ENCODE results near the gene ABCC12.

Gene ABCC12

DNA sequence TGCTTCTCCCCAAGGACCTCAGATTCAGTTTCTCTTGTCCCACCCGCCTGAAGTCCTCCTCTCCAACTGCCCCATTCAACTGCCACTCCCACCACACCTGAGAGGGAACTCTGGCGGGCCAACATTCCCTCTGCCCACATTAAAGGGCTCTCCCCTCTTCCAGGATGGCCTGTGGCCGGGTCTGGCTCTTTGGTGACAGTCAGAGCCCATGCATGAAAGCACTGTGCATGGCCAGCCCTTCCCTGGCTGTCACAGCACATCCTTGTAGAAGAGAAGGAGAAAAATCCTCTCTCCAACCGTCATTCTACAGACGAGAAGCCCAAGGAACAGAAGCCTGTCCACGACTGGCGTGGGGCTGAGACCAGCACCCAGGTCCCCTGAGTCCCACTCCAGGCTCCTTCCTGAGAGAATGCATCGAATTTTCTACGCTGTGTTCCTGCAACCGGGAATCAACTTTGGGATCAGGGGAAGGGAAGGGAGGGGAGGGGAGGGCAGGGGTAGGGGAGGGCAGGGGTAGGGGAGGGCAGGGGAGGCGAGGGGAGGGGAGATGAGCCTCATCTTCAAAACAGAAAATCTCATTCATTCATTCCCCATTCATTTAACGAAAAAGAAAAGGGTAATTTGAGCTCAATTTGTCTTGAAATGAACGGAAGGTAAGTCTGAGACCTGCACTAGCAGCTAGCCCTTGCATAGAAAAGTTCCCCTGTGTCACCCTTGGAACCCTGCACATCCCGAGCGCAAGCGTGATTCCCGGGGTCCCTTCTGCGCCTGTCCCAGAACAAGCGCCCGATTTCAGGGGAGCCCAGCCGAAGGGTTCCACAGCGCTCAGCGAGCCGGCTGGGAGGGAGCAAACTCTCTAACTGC, at the start of gene ABCC12:
Gene ABCC12, minus strand, starts transcription at position 68 of the 864 bp plus-strand sequence. CDS start 9,569 bp downstream, outside the sequence.
- in situ Hi-C loops (cut with HindIII; ENCODE audit: low sequenced_read_pairs) = no loop called here

DNA sequence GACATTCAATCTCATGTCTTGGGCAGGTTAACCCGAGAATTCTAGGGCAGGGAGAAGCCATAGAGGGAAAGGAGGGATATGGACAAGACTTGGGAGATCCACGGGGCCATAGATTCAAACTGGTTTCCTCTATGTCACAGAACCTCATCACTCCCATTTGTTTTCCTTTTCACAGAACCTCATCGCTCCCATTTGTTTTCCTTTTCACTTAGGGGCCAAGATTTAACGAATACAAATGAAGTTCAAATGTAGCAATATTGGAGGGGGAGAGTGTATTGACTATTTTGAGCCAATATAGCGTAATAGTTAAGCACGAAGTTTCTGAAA, 49.0 kb upstream of the ABCC12 start:
- in situ Hi-C loops (cut with HindIII; ENCODE audit: low sequenced_read_pairs) = no loop called here

DNA sequence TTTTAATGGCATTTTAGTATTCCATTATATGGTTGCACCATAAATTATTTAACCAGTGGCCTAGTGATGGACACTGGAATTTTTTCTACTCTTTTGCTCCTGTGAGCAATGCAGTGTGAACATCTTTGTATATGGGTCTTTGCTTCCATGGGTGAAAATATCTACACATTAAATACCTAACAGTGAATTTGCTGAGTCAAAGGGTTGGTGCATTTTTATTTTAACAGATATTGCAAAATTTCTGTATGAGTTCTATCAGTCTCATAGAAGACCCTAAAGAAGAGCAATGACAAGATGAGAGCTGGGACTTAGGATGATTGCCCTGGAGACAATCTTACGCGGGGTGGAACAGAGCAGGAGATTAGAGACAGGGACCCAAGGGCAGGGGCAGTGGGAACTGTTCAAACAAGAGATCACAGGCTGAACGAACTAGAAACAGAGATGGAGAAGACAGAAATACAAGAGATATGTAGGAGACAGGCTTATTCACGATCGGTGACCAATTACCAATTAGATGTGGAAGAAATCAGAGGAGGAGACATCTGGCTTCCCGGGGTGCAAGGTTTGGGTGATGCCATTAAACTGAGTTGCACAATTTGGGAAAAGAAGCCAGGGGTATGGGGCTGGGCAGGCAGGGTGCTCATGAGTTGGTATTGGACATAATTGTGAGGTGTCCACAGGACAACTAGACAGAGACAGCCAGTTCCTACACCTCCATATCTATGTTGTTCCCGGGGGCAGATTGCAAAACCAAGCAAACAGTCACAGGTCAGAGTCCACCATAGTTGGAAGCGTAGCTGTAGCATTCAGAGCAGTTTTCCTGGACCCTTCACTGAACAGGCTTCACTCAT, 48.4 kb upstream of the ABCC12 start:
- in situ Hi-C loops (cut with HindIII; ENCODE audit: low sequenced_read_pairs) = no loop called here

DNA sequence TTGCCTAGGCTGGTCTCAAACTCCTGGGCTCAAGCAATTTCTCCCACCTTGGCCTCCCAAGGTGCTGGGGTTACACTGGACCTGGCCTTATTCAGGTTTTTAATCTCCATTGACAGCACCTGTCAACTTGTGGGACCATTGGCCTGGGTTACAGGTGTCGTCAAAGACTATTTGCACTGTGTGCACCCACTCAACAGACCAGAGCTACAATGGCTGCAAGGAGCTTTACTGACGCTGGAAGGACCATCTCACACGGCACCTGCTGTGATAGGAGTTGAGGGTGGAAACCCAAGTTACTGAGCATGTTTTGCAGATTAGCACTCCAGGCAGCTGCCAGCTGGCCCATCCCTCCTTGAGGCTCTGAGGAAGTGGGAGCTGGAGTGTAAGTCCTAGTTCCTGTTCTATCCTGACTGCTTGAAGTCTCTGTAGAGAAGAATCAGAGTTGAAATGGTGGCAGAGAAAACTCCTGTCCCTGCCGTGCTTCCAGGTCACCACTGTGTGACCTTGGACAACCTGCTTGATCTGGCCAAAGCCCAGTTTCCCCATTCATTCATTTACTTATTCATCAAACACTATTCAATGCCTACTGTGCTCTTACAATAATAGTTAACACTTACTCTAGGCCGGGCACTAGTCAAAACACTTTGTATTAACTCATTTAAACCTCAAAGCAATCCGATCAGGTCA, 45.9 kb upstream of the ABCC12 start:
- in situ Hi-C loops (cut with HindIII; ENCODE audit: low sequenced_read_pairs) = no loop called here

DNA sequence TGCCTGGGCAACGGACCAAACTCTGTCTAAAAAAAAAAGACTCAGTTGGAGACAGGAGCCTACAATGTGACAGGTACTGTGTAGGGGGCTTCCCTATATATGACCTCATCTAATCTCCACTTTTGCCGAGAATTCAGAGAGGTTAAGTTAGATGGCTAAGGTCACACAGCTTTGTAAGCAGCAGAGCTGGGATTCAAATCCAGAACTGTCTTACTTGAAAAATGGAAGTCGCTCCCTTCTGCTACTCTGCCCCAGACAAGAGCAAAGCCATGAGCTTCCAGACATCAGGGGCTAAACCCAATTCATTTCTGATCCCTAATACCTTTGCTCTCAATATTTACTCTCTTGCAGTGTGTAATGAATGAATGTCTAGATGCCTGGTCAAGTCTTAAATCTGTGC, 41.5 kb upstream of the ABCC12 start:
- in situ Hi-C loops (cut with HindIII; ENCODE audit: low sequenced_read_pairs) = no loop called here

DNA sequence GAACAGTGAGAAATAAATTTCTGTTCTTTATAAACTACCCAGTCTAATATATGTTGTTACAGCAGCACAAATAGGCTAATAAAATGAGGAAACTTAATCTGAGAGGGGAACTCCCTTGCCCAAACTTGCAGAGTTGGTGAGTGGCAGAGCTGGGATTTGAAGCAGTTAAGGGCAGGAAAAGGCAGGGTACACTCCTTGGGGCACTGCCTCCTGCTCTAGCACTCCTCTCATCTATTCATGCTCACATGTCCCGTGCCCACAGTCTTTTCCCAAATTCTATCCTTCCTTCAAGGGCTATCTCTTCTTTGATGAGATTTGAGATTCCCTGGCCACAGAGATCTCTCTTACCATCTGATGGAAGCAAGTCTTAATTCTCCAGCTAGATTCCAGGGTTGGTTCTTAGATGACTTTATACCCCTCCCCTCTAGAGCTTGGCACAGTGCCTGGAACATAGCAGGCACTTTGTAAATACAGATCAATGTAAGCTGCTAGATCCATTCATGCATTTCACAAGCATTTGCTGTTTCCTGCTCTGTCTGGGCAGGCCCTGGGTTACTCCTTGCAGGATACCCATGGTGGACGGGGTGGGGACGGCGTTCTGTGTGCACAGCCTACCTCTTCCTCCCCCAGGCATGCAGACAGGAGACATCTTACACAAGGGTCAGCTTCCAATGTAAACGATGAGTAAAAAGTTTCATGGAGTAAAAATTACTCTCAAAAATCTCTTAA, 39.2 kb upstream of the ABCC12 start:
- in situ Hi-C loops (cut with HindIII; ENCODE audit: low sequenced_read_pairs) = no loop called here

DNA sequence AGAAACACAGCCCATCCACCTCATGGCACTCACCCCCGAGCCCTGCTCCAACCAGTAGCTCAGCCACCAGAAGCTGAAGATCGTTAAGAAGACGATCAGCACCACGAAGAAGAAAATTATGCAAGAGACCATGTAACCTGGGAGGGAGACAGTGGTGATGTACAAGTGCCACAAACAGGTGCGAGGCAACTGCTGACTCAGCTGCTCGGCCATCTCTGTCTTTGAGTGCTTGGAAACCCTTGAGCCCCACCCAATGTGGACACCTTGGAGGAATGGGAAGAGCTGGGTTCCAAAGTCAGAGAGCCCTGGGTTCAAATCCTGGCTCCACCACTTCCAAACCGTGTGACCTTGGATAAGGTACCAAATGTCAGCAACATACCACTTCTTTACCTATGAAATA, 38.1 kb upstream of the ABCC12 start:
- in situ Hi-C loops (cut with HindIII; ENCODE audit: low sequenced_read_pairs) = no loop called here

DNA sequence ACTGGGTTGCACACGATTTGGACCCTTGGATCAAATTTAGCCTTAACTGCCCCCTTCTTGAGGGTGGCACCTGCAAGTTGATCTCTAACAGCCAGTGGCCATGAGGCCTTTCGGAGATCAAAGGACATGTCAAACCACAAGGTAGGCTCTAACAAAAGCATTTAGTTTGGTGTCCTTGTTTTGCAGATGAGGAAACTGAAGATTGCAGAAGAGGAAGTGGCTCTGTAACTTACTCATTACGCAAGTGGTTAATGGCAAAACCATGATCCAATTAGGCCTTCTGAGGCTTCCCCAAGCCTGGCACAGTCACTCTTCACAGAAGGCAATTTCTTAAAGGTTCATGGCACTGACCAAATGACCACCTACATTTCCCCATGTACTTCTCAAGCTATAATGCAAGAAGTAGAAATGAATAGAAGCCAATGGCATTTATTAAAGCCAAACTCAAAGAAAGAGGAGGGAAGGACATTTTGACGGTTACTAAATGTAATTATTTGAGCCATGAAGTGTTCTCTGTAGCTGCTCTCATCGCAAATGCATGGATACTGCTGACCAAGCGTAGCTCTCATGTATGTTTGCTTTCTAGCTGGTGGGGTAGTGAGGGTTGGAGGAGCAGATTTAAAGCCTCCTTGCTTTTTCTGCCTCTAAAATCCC, 32.8 kb upstream of the ABCC12 start:
- in situ Hi-C loops (cut with HindIII; ENCODE audit: low sequenced_read_pairs) = loop anchor here (10.0 kb wide), 1 partner anchor 1134 kb away; no protein-coding TSS in a partner anchor

DNA sequence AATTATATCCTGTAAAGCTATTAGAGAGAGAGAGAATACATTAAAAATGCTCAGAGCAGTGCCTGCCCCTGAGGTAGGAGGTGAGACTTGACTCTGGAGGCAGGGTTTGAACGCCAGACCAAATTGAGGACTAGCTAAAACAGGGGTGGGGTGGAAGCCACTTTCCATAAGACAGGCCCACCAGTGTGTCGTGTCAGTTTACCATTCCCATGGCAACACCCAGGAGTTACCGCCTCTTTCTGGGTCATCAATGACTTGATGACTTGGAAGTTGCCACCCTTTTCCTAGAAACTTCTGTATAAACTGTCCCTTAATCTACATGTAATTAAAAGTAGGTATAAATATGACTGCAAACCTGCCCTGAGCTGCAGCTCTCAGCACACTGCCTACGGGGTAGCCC, 32.0 kb upstream of the ABCC12 start:
- in situ Hi-C loops (cut with HindIII; ENCODE audit: low sequenced_read_pairs) = loop anchor here (10.0 kb wide), 1 partner anchor 1133 kb away; no protein-coding TSS in a partner anchor

DNA sequence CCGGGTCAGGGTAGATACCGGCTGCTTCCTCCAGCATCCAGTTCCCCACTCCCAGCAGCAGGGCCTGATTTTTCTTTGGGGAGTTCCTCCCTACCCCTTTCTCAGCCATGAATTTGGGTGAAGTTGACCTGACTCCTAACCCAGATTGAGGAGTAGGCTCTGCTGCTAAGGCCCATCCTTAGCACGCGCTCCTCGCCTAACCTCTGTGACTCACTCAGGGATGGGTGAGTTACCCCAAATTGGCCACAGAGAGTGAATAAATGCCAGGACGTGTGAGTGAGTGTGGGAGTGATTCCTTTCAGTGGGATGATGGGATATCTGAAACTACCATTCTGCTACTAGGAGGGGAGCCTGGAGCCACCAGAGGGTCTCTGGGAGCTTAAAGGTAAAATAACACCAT, 28.9 kb upstream of the ABCC12 start:
- in situ Hi-C loops (cut with HindIII; ENCODE audit: low sequenced_read_pairs) = loop anchor here (10.0 kb wide), 1 partner anchor 1130 kb away; no protein-coding TSS in a partner anchor

DNA sequence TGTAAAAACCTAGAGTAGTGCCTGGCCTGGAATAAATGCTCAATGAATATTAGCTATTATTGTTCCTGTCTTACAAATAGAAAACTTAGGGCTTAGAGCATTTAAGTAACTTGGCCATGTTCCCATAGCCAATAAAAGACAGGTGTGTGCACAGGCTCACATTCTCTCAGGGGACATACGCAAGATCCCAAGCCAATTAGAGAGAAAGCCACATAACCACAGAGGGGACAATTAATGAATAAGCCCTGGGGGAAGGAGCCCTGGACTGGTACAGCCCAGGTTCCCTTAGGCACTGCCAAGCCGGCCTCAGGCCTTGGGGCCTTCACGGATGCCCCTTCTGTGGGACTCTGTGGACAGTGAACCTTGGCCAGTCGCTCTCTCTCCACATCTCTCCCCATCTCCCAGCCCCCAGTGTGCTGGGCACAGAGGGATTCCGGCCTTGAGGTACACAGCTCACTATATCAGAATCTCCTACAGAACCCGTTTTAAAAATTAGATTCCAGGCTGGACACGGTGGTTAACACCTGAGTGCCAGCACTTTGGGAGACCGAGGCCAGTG, 27.3 kb upstream of the ABCC12 start:
- in situ Hi-C loops (cut with HindIII; ENCODE audit: low sequenced_read_pairs) = loop anchor here (10.0 kb wide), 1 partner anchor 1128 kb away; no protein-coding TSS in a partner anchor

DNA sequence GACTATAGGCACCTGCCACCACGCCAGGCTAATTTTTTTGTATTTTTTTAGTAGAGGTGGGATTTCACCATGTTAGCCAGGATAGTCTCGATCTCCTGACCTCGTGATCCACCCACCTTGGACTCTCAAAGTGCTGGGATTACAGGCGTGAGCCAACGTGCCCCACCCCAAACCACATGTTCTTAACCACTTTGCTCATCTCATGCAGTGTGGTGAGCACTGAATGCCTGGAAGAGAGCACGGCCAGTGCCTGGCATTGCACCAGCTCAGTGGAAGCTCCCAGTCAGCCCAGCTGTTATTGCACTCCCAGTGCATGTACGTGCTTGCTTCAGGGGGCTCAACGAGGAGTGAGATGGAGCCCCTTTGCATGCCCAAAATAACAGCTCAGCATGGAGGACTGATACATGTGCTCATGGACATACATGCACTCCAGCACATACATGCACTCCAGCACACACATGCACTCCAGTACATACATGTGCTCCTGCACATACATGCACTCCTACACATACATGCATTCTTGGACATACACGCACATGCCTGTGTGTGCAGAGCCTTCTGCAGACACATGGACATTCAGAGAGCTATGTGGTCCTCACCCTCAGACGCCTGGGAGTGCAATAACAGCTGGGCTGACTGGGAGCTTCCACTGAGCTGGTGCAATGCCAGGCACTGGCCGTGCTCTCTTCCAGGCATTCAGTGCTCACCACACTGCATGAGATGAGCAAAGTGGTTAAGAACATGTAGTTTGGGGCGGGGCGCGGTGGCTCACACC, 26.1 kb upstream of the ABCC12 start:
- in situ Hi-C loops (cut with HindIII; ENCODE audit: low sequenced_read_pairs) = loop anchor here (10.0 kb wide), 1 partner anchor 1127 kb away; no protein-coding TSS in a partner anchor

DNA sequence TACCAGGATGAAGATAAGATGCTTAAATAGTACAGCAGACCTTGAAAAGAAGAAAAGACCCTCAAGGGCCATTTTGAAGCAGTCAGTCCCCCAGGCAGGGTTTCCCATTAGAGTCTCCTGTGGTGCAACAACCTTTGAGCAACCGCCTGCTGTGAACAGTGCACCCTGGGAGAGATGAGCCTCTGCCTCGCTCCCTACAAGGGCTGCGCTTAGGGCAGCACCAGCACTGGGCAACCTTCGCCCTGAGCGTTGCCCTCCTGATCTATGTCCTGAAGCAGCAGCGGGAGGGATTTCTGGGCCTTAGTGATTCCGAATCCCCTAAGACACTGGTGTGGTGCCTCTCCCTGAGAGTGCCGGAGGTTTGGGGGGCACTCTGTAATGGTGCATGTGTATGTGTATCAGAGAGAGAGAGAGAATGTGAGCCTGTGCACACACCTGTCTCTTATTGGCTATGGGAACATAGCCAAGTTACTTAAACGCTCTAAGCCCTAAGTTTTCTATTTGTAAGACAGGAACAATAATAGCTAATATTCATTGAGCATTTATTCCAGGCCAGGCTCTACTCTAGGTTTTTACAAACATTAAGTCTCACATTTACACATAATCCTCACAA, 25.2 kb upstream of the ABCC12 start:
- in situ Hi-C loops (cut with HindIII; ENCODE audit: low sequenced_read_pairs) = loop anchor here (10.0 kb wide), 1 partner anchor 1126 kb away; no protein-coding TSS in a partner anchor

DNA sequence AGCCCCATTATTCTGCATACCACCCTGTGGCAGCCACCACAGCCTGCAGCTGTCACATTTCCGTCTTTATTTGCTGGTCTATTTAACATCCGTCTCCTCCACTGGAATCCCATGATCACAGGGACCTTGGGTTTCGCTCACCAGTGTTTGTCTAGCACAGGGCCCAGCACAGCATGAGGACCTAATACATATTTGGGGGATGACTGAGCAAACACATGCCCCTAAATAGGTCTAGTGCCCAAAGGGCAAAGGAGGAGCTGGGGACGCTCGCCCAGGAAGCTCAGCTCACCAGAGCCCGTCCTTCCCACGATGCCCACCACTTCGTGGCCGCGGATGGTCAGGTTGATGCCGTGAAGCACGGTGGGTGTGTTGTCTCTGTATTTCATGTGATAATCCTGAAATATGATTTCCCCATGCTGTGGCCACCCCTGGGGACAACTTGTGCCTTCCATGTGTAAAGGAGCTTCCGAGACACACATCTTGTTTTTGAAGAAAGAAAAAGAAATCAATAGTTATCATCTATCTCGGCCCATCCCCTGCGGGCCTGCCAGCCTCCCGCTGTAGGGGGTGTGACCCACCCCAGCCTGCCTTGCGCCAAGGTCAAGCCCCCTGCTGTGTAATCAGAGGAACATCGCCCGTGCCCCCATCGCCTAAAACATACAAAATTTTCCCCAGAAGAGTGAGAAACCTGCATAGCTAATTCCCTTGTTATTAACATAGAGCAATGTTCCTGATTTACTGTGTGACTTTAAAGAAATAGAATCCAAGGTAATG, 21.0 kb upstream of the ABCC12 start:
- in situ Hi-C loops (cut with HindIII; ENCODE audit: low sequenced_read_pairs) = loop anchor here (10.0 kb wide), 1 partner anchor 1312 kb away; no protein-coding TSS in a partner anchor

DNA sequence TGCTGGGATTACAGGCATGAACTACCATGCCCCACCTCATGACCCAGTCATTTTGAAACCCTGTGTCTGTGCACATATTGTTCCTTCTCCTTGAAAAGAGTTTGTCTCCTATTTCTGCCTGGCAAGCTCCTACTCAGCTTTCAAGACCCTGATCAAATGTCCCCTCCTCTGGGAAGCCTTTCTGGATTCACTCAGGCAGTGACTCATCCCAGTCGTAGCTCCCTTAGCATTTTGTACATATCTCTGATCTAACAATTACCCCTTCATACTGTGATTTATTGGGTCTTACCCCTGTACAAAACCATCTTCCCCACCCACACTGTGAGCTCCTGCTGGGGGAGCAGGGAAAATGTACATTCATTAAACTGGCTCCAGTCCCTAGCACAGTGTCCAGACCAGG, 18.1 kb upstream of the ABCC12 start:
- in situ Hi-C loops (cut with HindIII; ENCODE audit: low sequenced_read_pairs) = loop anchor here (10.0 kb wide), 1 partner anchor 1309 kb away; no protein-coding TSS in a partner anchor

DNA sequence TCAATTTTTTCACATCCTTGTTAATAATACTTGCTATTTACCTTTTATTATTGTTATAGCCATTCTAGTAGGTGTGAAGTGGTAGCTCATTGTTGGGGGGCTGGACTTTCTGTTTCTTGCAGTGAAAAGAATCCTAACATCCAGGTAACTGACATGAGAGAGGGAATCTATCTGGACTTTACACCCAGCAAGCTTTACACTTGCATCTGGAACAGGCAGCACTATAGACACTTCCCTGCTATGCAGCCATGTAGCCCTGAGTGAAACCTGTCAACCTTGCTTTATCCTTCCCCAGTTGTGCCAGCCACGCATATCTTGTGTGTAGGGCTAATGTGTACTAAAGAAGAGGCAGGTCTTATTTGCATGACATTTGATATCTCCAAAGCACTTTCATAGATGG, 16.9 kb upstream of the ABCC12 start:
- in situ Hi-C loops (cut with HindIII; ENCODE audit: low sequenced_read_pairs) = loop anchor here (10.0 kb wide), 1 partner anchor 1308 kb away; no protein-coding TSS in a partner anchor

DNA sequence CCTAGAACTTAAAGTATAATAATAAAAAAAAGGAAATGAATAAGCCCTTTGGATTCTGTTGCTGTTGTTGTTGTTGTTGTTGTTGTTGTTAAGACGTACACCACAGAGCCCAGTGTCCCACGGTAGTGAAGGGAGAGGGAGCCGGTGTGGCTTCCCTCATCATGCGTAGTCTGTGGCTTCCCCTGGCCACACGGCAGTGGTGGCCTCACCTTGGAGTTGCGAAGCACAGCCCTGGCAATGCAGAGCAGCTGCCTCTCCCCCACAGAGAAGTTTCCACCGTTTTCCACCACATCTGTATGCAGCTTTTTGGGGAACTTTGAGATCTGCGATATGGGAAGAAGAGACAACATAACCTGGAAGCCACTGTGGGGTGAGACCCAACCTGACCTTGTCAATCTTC, 14.1 kb upstream of the ABCC12 start:
- in situ Hi-C loops (cut with HindIII; ENCODE audit: low sequenced_read_pairs) = loop anchor here (10.0 kb wide), 1 partner anchor 1305 kb away; no protein-coding TSS in a partner anchor

Data from DLD1 (cell line).